Epithelial cell of esophagus (primary cell): Measurements from ENCODE around the gene MYH15.

Experiments used
- DNase-seq: peaks from one replicate; pipeline ENCODE4 v3.0.0; 2010; ENCODE audit warnings: low read depth
- H3K4me3 ChIP-seq: 2 replicates; pipeline ENCODE4 v1.5.1; 2011; ENCODE audit warnings: mild to moderate bottlenecking, low read length, control low read depth
- TF ChIP-seq, protein P1 (sequence below): IDR thresholded peaks from 2 replicates; pipeline ENCODE4 v1.5.1; 2011; ENCODE audit warnings: low read depth, mild to moderate bottlenecking, low read length, control low read depth, inconsistent platforms; ENCODE audit not compliant: insufficient read depth; ENCODE audit errors: missing control alignments

MYH15 gene

GRCh38 chr3:108415661-108416060 is 94.7 kb downstream of the MYH15 start:
- no peak for DNase-seq
- TF ChIP-seq, protein P1, sequence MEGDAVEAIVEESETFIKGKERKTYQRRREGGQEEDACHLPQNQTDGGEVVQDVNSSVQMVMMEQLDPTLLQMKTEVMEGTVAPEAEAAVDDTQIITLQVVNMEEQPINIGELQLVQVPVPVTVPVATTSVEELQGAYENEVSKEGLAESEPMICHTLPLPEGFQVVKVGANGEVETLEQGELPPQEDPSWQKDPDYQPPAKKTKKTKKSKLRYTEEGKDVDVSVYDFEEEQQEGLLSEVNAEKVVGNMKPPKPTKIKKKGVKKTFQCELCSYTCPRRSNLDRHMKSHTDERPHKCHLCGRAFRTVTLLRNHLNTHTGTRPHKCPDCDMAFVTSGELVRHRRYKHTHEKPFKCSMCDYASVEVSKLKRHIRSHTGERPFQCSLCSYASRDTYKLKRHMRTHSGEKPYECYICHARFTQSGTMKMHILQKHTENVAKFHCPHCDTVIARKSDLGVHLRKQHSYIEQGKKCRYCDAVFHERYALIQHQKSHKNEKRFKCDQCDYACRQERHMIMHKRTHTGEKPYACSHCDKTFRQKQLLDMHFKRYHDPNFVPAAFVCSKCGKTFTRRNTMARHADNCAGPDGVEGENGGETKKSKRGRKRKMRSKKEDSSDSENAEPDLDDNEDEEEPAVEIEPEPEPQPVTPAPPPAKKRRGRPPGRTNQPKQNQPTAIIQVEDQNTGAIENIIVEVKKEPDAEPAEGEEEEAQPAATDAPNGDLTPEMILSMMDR = no peak
- no peak overlapping the region for H3K4me3 ChIP-seq

GRCh38 chr3:108414007-108414406 is 96.4 kb downstream of the MYH15 start:
- TF ChIP-seq, protein P1 = no peak
- no peak overlapping the region for H3K4me3 ChIP-seq
- DNase-seq = no peak

DNA sequence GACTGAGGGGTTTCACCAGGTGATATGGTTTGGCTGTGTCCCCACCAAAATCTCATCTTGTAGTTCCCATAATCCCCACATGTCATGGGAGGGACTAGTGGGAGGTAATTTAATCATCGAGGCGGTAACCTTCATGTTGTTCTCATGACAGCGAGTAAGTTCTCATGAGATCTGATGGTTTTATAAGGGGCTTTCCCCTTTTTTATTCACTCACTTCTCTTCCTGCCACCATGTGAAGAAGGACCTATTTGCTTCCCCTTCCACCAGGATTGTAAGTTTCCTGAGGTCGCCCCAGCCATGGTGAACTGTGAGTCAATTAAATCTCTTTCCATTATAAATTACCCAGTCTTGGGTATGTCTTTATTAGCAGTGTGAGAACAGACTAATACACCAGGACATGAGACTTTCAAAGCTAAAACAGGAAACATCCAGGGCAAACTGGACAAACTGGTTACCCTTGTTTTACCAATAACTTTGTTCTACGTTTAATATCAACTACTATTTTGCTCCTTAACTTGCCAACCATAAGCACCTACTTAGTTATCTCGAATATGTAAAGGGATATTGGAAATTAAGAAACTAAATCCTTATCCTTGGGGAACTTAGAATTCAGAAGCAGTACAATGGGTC is 98.2 kb downstream of the MYH15 start:
- TF ChIP-seq, protein P1 = no peak
- peak; percentile 89 for DNase-seq
- H3K4me3 ChIP-seq = no peak overlapping the region

- TF ChIP-seq, protein P1 = no peak
- no peak for DNase-seq
- no peak overlapping the region for H3K4me3 ChIP-seq
These were observed 99.8 kb downstream of the MYH15 start for GRCh38 chr3:108410531-108410984.

DNA sequence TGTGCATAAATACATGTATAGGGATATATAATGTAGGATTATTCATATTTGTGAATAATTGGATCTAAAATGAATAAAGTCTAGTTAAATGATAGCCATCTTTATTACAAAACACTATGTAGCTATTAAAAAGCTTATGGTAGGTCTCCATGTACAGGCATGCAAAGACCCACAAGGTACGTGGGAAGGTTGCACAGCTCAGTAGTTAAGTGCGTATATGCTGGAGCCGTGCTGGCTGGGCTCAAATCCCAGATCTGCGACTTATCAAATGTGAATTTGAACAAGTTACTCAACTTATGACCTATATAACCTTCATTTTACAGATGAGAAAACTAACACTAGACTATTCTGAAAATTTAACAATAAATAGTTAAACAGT is 100.6 kb downstream of the MYH15 start:
- no peak overlapping the region for H3K4me3 ChIP-seq
- TF ChIP-seq, protein P1 = no peak
- DNase-seq = no peak

DNA sequence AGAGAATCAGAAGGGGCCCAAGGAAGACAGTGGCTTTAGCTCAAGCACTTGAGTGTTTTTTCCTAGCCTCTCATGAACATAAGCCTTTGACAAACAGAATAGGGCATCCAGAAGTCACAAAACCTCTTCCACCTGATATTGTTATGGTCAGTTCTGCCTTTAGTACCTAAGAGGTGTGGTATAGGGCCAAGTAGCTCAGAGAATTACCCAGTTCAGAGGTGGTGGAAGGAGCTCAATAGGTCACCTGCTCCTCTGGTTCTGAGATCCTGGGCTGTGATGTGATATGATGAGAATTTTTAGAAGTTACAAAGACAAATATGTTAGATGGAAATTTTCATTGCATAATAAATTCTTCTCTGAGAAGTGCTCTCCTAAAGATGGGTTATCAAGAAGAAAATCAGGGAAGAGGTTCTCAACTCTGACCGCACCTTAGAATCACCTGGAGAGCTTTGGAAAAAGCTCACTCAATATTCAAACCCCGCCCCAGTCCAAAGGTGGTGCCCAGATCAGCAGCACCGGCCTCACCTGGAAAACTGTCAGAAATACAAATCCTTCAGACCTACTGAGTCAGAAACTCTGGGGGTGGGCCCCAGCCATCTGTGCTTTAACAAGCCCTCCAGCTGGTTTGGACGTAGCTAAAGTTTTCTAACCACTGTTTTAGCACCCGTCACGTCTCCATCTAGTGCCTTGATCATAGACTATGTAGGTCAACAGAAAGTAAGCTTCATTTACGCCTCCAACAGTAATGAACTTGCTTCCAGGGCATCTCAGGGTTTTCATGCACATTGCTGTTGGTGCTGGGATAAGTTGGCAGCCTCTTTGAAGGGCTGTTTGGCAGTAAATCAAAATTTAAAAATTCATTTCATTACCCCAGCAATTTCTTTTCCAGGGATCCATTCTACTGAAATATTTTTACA is 101.3 kb downstream of the MYH15 start:
- TF ChIP-seq, protein P1 = no peak
- DNase-seq = no peak
- H3K4me3 ChIP-seq = no peak overlapping the region
